Uterus (tissue), 2 donors: ENCODE data around the gene TMEM114.

Source experiments
- POLR2A ChIP-seq, 2 donors: fragments of 450-650 bp; IDR thresholded peaks; one replicate each; pipeline ENCODE4 v1.6.1; 2016; ENCODE audit warnings: antibody characterized with exemption in 2 of 2, mild to moderate bottlenecking in 1 of 2, moderate library complexity in 1 of 2
- TF ChIP-seq, protein P1 (sequence below), 4 experiments: fragments of 200-600 bp in 2 of 4; fragments of 450-650 bp in 2 of 4; sonication (generic) in 2 of 4; IDR thresholded peaks; one replicate each; pipeline ENCODE4 v1.5.1; 2016 to 2019; ENCODE audit warnings: antibody characterized with exemption in 4 of 4, mild to moderate bottlenecking in 2 of 4, moderate library complexity in 1 of 4

DNA sequence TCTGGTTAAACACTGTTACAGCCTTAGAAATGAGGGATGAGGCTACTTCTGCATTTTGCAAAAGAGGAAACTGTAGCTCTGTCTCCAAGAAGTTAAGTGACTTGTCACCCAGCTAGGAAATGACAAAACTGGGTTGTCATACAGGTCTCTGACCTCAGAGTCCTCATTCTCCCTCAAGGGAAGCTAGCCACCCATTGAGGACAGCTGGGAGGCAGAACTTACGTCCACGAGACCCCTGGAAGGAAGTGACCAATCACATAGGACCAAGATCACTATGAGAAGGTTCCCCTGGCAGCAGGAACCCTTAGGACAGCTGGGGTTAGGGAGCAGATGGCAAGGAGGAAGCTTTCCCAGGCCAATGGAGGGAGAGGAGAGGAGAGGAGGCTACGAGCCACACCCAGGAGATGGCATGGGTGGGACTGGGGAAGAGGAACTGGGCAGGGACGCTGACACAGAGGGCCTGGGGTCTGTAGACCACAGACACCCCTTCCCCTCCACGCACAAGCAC, 42.4 kb upstream of the TMEM114 start:
- TF ChIP-seq, protein P1, sequence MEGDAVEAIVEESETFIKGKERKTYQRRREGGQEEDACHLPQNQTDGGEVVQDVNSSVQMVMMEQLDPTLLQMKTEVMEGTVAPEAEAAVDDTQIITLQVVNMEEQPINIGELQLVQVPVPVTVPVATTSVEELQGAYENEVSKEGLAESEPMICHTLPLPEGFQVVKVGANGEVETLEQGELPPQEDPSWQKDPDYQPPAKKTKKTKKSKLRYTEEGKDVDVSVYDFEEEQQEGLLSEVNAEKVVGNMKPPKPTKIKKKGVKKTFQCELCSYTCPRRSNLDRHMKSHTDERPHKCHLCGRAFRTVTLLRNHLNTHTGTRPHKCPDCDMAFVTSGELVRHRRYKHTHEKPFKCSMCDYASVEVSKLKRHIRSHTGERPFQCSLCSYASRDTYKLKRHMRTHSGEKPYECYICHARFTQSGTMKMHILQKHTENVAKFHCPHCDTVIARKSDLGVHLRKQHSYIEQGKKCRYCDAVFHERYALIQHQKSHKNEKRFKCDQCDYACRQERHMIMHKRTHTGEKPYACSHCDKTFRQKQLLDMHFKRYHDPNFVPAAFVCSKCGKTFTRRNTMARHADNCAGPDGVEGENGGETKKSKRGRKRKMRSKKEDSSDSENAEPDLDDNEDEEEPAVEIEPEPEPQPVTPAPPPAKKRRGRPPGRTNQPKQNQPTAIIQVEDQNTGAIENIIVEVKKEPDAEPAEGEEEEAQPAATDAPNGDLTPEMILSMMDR (IDR thresholded peaks at IDR 0.05), result no peak
- TF ChIP-seq POLR2A (IDR thresholded peaks at IDR 0.05), result no peak
